NCI-H526 treated with DMSO at 0.1 percent for 48 hours (cell line): ENCODE measurements around the gene CCN2.

Experiments used
- DNase-seq: peaks from one replicate; lab custom pipeline; 2025; lab: John Stamatoyannopoulos, UW

CCN2 gene

GRCh38 chr6:131966443-131966842, 15.3 kb upstream of the CCN2 start:
- DNase-seq = no peak

DNA sequence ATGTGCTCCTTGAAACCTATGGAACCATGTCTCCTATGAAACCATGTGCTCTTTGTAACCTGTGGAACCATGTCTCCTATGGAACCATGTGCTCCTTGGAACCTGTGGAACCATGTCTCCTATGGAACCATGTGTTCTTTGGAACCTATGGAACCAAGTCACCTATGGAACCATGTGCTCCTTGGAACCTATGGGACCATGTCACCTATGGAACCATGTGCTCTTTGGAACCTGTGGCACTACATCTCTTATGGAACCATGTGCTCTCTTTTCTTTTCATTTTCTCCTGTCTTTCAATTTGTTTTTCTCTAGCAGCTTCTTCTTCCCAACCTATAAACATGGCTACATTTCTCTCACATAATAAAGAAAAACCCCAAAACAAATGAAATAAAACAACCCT, 11.9 kb upstream of the CCN2 start:
- DNase-seq = no peak

DNA sequence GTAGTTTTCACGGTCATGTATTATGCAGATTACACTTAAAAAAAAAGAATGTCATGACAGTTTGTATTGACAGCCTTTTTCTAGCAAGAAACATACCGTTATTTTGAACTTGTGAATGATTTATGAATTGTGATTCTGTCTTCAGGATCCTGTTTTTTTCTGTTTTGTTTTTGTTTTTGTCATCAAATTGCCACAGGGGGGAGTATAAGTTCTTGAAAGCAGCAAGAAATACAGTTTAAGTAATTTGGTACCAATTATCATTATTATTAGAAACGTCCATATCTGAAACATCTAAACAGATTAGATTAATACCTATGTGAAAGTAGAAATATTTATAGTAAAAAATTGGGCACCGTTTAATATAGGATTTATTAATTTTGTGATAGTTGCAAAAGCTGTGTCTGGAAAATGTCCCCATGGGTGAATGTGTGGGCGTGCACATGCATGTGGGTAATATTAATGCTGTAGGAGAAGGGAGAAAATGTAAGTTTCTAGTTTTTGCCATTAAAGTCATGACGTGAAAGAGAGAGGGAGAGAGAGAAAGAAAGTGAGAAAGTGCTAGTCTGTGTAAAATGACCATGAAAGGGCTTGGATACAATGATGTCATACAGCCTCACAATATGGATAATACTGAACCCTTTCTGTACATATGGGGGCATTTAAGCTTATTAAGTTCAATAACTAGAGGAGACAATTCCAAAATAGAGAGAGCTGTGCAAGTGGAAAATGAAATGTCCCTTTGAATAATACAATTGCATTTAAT, 9.4 kb upstream of the CCN2 start:
- no peak for DNase-seq

DNA sequence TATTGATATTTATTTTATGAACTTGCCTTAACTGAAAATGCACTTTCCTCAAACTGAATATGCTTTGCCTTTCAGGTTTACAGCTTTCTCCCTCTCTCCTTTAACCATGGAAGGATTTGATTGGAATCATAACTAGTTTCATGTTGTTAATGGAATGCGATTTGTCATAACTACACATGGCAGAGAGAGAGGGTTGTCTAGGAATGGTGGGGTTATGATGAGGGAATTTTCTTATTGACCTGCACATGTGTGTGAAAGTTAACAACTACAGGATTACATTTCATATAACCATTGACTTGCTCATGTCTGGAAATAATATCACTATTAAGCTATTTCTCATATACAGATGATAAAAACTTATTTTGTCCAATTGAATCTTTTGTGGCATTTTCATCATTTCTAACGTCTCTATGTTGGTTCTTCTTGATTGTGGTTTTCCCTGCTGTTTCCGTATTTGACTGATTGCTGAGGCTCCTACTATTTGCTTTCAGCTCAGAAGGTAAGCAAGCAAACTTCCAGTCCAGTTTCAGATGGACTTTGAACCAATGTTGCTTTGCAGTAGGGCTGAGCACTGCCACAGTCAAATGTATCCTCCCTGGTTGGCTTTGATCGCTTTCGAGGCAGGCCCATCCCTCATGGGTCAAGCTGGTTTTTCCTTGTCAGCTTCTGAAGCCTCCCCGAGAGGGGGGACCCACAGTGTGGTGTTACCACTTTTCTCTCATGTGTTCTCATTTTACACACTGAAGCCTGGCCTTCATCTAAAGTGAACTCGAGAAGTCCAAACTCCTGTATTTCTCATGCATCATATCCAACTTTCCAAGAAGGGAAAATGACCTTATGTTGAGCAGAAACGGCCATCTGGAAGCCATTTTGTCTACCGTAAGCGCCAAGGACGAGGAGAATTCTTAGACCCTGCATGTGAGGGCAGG, 7.6 kb upstream of the CCN2 start:
- DNase-seq = no peak

DNA sequence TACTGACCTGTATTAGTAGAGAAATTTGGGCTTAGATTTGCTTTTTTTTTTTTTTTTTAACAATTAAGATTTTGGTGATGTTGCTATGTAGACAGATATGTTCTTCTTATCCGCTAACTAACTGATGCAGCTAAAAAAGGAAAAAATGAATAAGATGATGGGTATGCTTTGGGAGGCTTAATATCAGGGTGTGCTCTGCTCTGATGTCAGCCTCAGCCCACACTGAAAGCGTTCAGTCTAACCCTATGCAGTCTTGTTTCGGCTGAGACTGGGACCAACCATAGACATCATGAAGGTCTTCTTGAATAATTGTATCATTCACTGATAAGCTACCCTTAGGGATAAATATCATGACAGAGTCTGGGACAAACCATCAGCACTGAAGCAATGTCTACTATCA, 6.9 kb upstream of the CCN2 start:
- DNase-seq = no peak

GRCh38 chr6:131955876-131956275, 4.7 kb upstream of the CCN2 start:
- DNase-seq = no peak

DNA sequence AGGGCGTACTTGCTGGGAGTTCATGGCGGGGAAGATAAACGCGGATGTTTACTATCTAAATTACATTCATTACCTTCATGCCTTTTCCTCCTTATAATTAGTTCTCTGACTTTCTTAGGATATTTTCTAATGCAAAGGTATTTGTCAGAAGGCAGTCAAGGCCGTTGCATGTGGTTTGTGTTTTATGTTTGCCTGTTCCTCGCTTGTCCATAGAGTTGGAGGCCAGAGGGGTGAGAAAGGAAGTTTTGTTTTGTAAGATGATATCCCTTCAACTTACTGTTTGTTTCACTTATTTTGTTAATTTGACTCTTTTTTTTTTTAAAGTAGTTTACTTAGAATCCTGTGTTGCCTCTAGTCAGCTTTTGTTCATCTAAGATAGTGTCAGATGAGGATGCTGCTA, 4.0 kb upstream of the CCN2 start:
- no peak for DNase-seq

DNA sequence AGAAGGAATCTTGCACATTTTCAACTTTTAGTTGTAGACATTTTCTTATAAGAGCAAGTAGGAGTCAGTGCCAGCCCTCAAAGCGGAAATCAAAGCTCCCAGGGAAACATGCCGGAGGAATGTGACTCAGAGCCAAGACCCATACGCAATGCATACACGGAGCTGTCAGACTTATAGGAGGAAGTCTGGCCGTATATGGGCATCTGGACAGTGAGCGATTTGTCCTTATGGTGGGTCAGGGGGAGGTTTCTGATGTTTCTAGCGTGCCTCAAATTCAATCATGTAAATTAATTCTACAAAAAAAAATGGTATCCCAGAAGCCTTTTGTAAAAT, 3.6 kb upstream of the CCN2 start:
- DNase-seq = no peak

GRCh38 chr6:131954059-131954774, 3.0 kb upstream of the CCN2 start:
- no peak for DNase-seq

DNA sequence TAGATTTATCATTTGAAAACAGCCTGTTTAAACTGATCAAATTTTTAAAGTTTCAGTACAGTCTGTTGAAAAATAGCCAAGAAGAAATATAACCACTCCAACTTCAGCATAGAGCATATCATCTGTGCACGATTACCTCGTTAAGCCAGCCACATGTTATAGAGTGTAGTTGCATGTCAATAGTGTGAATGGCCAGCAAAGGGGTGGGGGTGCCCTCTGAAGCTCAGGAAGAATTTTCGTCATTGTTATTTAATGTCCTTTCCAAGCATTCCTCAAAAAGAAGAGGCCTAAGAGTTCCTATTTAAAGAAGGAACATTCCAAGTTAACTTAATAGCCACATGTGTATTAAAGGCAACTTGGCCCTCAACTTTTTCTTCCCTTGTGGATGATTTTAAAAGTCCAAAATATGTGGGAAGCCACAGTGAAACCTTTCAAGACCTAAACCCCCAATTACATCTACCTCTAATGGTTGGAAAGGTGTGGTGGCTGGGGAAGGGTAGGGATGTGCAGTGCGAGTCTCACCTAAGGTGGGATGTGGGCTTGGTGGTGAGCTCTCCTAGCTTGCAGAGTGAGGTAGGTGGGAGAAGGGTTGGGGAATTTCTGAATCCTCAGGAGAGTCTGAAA, 1.8 kb upstream of the CCN2 start:
- DNase-seq = no peak

DNA sequence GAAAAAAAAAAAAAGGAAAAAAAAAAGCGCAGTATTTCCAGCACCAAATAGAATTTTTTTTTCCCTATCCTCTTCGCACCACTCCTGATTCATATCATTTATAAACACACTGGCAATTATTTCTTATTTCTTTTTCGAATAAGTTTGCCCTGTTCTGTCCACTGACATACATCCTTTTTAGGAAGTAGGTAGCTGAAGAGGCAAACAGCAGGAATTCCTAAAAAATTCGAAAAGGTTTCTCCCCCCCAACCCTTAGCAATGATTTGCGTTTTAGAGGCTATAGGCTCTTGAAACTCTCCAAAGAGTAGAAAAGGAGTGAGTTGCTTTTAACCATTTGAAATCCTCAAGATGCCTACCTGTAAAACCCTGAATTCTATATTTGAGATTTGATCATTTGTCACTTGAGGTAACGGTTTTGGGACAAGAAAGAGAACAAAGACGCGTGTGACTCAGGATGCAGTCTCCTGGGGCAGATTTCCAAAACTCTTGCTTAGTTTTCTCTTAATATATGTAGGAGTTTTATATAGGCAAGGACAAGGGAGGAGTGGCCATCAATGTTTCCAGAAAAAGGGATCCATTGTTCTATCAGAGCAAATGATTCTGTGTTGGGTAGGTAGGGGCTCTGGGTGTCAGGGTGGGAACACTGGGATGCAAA, 531 bp upstream of the CCN2 start:
- DNase-seq = no peak

- no peak for DNase-seq
Measured at GRCh38 chr6:131949909-131950766, 1.0 kb downstream of the CCN2 start.

DNA sequence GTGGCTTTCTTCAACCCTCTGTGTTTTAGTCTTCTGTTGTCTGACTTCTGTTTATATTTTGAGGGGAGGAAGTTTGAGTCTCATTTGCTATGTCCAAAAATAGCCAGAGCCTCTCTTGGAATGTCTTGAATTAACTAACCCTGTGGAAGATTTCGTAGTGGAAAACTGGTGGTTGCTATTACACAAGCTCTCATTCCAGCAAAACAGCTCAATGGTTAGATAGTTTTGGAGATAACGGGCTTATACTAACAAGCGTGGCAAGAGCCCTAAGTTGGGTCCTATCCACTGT, 1.6 kb downstream of the CCN2 start:
- DNase-seq = no peak

DNA sequence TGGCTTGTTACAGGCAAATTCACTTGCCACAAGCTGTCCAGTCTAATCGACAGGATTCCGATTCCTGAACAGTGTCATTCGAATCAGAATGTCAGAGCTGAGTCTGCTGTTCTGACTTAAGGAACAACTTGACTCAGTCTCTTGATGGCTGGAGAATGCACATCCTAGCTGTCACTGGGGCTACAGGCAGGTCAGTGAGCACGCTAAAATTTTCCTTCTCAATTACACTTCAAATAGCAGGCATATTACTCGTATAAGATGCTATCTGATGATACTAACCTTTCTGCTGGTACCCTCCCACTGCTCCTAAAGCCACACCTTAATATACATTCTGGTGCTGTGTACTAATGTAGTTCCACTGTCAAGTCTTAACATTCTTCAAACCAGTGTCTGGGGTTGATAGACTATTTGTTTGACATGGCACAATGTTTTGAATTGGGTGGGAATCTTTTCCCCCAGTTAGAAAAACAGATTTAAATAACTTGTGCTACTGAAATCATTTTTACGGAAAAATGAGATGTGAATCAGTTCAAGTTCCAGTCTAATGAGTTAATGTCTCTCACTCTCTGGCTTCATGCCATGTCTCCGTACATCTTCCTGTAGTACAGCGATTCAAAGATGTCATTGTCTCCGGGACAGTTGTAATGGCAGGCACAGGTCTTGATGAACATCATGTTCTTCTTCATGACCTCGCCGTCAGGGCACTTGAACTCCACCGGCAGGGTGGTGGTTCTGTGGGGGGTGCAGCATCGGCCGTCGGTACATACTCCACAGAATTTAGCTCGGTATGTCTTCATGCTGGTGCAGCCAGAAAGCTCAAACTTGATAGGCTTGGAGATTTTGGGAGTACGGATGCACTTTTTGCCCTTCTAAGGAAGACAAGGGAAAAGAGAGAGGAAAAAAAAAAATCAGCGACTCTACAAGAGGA, 2.2 kb downstream of the CCN2 start:
- DNase-seq = no peak

GRCh38 chr6:131947986-131948661, 3.0 kb downstream of the CCN2 start:
- no peak for DNase-seq

- no peak for DNase-seq
Measured at GRCh38 chr6:131946992-131947955, 3.9 kb downstream of the CCN2 start.

- DNase-seq = no peak
Measured at GRCh38 chr6:131946404-131946991, 4.7 kb downstream of the CCN2 start.

DNA sequence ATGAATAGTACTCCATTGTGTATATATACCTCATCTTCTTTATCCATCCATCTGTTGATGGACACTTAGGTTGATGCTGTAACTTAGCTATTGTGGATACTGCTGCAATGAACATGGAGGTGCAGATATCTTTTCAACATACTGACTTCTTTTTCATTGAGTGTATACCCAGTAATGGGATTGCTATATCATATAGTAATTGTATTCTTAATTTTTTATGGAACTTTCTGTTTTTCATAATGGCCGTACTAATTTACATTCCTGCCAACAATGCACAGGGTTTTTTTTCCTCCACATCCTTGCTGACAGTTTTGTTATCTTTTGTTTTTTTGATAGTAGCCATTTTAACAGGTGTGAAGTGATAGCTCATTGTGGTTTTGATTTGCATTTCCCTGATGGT, 5.2 kb downstream of the CCN2 start:
- DNase-seq = no peak
